ENCODE data around the gene SUPT4H1. TPM values are rescaled to one million over a fixed set of nuclear protein-coding genes. Genes with fewer than 3 reads are reported as not detected.

SUPT4H1 gene
- total and polyA plus RNA-seq, 9 of the 15 experiments (the other 6 are each of a cell fraction or from before 2014, with no cell fraction given), result 62.1 to 320 (median 117) TPM

DNA sequence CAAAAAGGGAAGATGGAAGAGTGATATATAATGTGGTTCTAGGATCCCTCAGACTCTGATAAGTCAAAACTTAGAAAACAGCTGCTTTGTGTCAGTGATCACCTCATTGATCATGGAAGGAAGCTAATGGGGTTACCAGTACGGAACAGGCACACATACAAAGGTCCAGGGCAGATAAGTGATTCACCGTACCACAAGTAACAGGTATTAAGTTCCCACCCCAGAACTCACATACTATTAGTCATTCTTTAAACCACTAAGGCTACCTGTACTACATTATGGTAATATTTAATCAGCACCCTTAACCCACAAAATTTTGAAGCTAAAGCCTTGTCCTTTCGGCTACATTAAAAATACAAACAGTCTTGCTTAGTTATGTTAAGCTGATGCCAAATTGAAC is 48.0 kb upstream of the SUPT4H1 start (continued):
- TF ChIP-seq ZNF76 (CRISPR knock-in tag; IDR thresholded peaks at IDR 0.05; ENCODE audit: borderline replicate concordance) (no peak), BMI1 (IDR thresholded peaks at IDR 0.05; ENCODE audit: low read length) (no peak), RUNX1 (IDR thresholded peaks at IDR 0.05; ENCODE audit: low read depth) (no peak)
- TF ChIP-seq, protein P1, sequence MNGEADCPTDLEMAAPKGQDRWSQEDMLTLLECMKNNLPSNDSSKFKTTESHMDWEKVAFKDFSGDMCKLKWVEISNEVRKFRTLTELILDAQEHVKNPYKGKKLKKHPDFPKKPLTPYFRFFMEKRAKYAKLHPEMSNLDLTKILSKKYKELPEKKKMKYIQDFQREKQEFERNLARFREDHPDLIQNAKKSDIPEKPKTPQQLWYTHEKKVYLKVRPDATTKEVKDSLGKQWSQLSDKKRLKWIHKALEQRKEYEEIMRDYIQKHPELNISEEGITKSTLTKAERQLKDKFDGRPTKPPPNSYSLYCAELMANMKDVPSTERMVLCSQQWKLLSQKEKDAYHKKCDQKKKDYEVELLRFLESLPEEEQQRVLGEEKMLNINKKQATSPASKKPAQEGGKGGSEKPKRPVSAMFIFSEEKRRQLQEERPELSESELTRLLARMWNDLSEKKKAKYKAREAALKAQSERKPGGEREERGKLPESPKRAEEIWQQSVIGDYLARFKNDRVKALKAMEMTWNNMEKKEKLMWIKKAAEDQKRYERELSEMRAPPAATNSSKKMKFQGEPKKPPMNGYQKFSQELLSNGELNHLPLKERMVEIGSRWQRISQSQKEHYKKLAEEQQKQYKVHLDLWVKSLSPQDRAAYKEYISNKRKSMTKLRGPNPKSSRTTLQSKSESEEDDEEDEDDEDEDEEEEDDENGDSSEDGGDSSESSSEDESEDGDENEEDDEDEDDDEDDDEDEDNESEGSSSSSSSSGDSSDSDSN (IDR thresholded peaks at IDR 0.05; ENCODE audit: borderline replicate concordance in 1 of 2, low read depth in 2 of 2, low read length in 2 of 2), result no peak
- TF ChIP-seq, protein P2, sequence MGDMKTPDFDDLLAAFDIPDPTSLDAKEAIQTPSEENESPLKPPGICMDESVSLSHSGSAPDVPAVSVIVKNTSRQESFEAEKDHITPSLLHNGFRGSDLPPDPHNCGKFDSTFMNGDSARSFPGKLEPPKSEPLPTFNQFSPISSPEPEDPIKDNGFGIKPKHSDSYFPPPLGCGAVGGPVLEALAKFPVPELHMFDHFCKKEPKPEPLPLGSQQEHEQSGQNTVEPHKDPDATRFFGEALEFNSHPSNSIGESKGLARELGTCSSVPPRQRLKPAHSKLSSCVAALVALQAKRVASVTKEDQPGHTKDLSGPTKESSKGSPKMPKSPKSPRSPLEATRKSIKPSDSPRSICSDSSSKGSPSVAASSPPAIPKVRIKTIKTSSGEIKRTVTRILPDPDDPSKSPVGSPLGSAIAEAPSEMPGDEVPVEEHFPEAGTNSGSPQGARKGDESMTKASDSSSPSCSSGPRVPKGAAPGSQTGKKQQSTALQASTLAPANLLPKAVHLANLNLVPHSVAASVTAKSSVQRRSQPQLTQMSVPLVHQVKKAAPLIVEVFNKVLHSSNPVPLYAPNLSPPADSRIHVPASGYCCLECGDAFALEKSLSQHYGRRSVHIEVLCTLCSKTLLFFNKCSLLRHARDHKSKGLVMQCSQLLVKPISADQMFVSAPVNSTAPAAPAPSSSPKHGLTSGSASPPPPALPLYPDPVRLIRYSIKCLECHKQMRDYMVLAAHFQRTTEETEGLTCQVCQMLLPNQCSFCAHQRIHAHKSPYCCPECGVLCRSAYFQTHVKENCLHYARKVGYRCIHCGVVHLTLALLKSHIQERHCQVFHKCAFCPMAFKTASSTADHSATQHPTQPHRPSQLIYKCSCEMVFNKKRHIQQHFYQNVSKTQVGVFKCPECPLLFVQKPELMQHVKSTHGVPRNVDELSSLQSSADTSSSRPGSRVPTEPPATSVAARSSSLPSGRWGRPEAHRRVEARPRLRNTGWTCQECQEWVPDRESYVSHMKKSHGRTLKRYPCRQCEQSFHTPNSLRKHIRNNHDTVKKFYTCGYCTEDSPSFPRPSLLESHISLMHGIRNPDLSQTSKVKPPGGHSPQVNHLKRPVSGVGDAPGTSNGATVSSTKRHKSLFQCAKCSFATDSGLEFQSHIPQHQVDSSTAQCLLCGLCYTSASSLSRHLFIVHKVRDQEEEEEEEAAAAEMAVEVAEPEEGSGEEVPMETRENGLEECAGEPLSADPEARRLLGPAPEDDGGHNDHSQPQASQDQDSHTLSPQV (IDR thresholded peaks at IDR 0.05), result no peak
